NCI-H446 (cell line): ENCODE results near the gene RAPGEF5.

Experiments used
- DNase-seq, 2 experiments: peaks; one replicate each; lab custom pipeline; 2025; lab: John Stamatoyannopoulos, UW

Gene RAPGEF5

DNA sequence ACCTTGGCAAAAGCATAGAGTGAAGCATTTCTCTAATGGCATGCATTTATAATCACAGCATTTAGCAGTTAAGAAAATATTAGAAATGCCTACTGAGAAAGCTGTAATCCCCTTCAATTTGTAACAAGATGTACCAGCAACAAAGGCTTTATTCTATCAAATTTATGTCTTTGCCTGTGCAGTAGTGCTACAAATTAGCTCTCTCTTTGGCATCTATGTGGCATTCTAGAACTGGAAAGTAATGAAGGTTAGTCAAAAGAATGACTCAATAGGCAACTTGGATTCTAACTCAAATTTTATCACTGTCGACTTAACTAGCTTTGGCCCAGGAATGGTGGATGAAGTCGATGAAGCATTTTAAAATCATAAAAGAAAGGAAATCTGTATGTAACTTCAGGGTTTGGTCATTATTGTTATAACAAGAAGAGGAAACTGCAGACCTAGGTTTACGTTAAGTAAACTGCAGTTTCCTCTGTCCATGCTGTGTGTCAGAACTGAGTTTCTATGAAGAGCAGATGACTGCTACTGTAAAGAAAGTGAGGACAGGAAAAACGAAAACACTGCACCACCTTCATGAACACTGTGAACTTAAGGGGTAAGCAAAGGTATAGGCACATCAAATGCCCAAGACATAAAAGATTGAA, 140.0 kb downstream of the RAPGEF5 start:
- no peak for DNase-seq

DNA sequence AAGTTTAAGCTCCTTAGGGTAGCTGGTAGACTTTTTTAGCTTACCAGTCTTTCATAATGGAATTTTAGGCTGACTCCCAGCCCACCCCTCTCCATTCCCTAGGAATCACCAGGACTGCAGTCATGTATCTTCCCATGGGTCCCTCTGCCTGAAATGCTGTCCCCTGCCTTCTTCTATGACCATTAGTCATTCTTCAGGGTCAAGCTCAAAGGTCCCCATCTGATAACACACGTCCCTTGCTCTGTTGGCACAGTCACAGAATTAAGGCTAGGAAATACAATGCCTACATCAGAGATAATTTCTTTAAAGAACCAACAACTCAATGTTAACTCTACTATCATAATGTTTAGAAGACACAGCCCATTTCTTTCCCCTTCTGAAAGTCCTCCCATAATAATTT, 140.6 kb downstream of the RAPGEF5 start:
- DNase-seq, result no peak

DNA sequence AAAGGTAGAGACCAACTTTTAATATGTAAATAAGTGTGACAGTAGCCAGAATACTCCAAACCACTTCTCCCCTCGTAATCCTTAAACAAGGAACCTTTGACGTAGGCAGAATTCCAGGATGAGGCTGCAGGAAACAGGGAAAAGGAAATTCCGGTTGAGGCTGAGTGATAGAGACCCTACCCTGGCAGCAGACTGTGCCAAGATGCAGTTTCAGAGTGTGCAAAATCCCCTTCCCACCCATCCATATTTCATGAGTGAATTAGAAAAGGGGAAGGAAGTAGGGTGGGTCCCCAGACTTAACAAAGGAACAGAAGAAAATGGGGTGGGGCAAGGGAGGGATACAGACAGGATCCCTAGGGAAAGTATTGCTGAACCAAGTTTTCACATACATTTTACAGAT, 143.0 kb downstream of the RAPGEF5 start:
- no peak for DNase-seq

DNA sequence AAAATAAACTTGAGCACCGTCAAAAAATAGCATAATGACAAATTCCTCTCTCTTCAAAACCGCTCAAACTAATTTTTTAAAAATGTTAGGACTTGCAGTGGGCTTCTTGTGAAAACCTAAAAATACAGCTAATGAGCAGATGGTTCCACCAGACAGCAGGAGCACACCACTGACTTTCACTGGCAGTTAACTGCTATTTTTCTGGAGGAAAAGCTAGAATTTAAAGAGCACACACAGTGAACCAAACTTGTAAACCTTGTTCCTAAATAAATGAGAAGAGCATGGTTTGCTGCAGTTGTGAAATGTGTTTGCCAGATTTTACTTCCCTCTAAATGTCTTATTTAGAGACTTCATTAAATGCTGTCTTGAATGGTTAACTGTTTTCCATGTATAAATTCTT, 143.9 kb downstream of the RAPGEF5 start:
- DNase-seq, result no peak

DNA sequence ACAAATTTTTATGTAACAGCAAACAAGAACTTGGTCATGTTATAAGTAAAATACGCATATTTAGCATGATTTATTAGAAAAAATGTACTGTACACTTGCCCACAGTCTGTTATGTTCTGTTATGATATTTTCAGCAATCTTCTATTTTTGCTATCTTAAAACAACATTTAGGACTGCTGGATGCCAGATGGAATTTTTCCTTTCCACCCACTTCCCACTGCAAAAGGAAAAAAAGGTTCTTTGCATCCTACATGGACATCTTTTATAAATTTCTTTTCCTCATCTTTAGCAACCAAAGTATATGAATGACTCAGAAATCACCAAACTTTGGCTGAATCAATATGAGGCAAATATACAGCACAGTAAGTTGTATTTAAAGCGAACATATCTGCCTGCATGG, 146.0 kb downstream of the RAPGEF5 start:
- no peak for DNase-seq

DNA sequence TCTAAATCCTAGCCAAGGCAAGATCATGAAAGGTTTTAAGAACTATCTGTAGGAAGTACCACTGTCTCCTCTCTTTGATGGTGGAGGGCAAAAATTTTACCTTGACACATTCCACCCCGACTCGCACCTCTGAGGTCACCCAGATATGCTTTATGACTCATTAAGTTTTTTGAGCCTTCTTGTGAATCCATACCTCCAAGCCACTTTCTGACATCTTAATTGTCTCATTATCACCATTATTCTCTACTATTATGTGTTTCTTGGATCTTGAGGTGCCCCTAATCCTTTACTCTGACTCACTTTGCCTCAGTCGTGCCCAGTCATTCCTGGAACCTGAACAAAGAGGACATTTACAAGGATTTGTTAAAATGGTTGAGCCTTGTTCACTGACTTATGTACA, 146.6 kb downstream of the RAPGEF5 start:
- no peak for DNase-seq

DNA sequence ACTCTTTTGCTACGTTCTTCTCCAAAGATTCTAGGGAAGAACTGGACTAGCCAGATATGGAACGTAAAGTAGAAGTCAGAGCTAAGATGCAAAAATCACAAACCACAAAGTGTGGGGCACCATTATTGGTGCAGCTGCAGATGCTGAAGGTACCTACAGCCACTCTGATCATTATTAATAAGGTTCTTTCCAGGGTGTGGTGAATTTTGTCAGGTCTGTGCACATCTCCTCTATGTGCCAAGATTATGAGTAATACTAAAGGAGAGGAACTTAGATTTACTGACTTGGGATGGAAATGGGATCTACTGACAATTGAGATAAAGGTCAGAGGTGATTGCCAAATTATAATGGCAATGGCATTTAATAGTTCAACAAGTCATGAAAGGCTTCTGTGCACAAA, 148.2 kb downstream of the RAPGEF5 start:
- no peak for DNase-seq

DNA sequence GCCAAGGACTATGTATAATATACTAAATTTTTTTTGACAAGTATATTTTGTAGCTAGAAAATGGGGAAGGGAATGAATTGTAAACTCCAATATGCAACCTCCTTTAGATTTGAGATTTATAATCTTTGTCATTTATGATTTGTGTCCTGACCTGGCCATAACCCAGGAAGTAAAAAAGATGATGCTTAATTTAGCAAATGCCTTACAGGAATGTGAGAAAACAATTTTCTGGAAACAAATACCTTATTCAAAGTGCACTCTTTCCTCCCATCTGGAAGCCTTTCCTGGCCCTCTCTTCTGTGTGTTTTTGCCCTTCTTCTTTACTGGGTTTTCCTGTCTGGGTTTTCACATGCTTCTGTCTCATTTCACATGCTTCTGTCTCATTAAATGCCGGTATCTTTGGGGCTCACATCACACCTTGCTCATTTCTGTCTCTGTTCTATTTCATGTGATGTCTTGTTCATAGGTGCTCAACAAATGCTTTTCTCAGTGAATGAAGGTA, 149.2 kb downstream of the RAPGEF5 start:
- DNase-seq, result no peak

DNA sequence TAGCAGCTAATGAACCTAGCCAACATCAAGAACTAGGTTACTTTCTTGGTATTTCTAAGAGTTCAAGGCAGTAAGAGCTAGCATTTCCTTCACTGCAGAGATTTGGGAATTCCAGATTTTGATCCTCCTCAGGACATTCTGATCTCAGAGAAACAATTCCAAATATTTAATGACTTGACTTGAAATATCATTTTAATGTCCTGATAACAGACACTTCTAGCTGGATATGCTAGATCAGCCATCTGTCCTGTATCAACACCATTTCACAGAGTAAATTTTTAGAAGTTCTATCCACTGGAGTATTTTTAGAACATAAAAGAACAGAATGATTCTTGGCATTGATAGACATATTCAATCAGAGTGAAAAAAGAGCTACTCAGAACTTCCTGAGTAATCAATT, 151.3 kb downstream of the RAPGEF5 start:
- DNase-seq, result no peak

DNA sequence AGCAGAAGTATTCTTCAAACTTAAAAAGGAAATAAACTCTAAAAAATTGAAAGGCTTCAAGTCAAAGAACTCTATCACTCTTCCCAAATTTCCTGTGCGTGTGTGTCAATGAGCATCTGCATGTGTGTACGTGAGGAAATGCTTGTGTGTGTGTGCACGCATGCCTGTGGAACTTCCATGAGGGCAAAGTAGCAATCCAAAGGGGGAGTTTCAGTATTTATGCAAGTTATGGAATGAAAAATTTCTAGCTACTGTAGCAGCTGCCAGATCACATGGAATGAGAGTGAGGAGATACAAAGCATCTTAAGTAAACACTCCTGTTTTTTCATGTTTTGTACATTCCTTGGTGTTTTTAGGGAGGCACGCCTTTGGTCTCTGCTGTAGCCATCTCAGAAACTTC, 152.6 kb downstream of the RAPGEF5 start:
- no peak for DNase-seq

DNA sequence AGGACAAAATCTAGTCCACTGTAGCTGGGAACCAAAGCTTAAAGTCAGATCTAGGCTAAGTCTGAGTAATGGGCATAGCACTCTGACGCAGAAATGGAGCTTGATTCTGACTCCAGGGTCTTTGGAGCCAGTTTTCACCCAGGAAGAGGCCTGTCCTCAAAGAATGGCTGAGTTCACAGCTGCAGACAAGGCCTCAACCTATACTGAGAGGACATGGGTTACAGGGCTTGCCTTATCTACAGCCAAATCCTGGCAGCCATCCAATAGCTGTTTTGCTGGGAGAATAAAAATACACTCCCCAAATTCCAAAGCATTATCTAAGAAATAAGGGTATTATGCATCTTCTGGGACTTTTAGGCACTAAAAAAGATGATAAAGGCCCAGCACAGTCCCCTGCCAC, 154.8 kb downstream of the RAPGEF5 start:
- no peak for DNase-seq

DNA sequence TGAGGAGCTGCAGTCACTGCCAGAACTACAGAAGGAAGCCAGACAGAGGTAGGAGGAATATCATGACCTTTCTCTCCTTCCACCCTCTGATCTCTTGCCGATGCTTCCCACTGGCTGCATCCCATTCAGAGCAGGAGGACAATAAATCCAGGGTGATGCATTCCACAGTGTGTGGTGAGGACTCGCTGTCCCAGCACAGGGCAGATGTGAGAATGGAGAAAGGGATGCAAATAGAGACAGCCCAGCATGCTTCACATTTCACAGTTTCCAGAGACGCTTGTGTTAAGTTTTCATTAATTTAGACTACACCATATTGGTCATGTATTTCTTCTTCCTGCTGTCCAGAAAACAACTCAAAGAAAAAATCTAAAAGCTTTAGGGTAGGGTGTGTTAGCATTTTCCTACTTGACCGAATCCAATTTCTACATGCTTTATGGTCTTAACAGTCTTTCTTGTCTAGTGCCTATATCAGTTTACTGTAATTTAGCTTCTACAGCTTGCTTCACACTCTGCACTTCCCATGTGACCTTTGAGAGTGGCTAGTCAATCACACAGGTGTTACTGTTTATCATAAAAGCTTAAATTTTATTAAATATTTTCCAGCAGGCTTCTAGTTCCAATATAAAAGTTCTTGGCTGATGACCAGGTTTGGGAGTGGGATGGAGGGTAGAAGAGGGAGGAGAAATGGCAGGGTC, 155.6 kb downstream of the RAPGEF5 start:
- DNase-seq, result no peak

DNA sequence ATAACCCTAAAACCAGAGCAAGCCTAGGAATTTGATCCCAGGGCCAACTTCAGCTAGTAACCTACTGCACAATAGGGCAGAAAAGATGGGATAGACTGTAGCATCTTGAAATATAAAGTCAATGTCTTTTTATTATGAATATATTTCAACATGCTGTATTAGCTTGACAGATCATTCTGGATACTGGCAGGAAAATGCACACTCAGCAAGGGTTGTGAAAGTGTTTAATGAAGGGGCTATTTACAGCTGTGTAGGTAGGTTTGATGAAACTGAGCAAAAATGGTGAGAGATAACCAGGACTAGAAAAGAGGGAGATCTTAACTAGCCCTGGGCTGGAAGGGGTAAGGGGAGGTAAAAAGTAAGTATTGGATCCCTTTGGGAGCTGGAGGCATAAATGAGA, 156.2 kb downstream of the RAPGEF5 start:
- DNase-seq, result no peak

DNA sequence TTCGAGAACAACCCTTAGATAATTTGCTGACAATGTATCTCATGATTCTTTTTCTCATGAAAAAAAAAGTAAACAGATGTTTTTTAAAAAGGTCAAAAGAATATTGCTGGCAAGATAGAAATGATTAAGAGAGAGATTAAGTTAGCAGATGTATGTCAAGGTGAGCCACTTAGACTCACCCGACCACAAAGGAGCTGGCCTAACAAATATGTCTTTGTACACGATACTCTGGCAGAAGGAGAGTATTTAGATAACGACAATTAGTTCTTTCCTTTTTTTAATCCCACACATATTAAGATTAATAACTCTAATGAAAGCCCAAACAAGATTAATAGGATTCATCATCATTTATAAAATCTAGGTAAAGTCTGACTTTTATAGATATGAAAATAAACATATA, 156.7 kb downstream of the RAPGEF5 start:
- no peak for DNase-seq

DNA sequence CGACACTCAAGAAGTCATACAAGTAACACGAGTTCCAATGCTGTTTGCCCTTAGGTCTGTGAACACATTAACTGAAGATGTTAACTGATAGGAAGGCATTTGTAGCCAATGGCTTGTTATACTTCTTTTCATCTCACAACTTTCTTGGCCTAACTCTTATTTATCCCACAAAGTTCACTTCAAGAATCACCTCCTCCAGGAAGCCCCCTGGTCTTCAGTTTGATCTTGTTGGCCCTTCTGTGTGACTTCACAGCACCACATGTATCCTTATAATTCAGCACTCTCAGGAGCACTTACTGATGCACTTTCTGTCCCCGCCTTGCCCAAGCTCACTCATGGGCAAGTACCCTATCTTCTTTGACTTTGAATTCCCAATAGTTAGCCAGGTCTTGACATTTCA, 159.6 kb downstream of the RAPGEF5 start:
- no peak for DNase-seq

DNA sequence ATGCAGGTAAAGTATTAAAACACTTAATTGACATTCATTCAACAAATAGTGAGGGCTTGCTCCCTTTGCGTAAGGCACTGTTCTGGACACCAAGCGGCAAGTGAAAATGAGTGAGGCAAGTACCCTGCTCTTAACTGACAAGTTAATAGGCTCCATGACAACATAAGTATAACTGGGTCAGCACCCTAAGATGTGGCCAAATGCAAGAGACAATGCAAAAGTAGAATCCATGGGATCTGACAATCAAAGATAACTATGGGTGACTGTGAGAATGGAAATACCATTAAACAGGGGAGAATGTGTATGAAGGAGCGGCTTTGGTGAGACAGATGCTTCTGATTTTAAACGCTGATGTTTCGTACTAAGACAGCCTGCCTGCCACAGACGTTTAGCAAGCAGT, 160.5 kb downstream of the RAPGEF5 start:
- no peak for DNase-seq

DNA sequence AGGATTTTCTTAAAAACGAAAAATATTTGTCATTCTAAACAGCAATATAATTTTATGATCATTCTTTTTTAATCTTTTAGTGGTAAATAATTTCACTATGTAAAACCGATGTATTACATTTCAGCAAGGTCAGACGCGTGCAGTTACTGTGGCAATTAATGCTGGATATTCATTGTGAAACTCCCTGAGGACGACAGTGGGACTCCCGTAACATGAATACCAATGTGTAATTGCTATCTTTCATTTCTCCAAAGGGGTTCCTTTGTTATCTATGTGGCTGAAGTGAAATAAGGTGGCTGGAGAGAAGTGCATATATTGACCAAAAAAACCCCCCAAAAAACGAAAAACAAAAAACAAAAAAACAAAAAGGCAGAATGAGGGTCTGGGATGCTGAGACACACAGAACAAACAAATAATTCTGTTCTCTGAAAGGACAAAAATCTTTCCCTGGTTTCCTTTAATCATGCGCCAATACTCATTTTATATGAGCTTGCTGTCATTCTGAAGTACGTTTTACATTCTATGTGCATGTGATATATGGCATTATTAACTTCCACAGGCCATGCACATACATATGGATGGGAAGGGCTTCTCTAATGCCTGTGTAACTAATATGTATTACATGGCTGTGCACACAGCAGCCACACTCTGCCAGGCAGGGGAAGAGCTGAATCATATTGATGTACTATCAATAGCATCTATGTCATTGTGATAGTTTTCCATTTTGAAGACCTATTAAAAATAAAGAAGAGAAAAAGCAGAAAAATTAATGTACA, 161.4 kb downstream of the RAPGEF5 start:
- no peak for DNase-seq

DNA sequence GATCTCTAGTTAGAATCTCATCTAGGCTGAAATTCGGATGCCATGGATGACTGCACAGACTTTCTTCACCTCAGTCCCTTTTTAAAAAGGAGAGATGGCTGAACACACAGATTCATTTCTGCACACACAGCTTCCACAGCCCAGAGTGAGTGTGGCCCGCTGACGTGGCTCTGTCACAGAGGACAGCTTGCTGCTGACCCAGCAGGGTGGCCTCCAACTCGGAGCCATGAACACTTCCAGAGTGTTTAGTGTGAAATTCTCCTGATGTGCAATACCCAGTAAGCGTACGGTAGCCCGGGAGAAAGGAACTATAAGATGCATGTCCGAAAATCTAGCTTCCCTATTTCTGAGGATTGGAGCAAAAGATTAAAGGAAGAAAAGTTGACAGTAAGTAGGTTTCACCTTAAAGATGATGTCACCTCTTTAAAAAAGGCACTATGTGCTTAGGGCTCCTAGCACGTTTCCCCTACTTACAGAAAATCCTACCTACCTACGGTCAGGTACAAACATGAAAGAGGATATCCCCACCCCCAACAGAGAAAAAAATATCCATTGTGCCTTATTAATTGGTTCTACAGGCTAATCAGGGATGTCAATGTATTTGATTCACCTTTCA, 162.2 kb downstream of the RAPGEF5 start:
- no peak for DNase-seq

DNA sequence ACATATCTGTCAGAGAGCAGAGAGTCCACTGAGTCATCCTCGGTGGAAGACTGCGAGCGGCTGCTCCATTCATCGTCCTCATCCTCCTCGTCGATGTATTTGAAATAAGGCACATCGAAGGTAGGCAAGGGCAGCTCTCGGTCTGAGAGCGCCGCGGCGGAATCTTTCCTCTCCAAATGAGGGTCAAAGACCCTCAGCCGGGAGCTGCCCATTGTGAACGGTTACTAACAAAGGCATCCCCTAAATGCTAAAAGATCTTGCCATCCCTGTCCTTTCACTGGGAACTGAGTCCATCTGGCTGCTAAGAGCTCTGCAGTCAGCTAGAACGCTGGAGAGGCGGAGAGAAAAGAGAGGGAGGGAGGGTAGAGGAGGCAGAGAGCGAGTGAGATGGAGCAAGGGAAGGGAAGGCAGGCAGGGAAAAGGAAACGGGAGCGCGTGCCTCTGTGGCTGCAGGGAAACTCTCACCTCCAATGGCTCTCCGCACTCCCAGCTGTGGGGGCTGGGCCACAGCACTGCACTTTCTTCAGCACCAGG, 163.4 kb downstream of the RAPGEF5 start:
- no peak for DNase-seq

DNA sequence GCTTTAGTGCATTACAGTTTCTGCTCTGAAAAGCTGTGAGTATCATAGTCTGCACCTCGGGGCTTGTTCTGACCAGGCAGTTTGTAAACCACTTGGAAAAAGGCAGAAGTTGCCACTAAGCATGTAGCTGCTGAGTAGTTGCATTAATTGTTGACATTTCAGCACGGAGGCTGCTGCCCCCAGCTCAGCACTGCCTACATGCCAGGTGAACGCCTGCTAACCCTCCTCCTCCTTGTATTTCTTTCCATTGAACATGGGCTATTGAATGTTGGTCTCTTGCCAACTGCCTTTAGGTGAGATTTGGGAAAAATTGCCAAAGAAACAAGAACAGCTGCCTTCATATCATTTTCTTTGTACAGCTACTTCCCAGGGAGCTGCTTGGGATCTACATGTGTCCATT, 164.2 kb downstream of the RAPGEF5 start:
- no peak for DNase-seq

DNA sequence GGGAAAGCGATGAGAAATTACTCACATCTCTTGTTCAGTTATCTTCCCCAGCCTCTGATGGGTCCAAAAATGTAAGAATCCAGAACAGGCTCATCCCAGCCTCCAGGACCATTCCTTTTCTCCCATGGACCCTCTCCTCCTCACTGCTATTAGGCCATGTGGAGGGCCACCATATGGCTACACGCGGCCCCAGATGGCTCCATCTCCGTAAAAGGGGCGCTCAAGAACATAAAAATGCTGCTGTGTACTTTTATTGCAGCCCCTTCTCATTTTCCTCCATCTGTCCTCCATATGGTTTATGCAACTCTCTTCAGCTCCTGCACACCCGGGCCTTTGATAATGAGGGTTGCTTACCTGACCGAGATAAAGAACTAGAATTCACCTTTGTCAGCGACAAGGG, 166.2 kb downstream of the RAPGEF5 start:
- no peak for DNase-seq

DNA sequence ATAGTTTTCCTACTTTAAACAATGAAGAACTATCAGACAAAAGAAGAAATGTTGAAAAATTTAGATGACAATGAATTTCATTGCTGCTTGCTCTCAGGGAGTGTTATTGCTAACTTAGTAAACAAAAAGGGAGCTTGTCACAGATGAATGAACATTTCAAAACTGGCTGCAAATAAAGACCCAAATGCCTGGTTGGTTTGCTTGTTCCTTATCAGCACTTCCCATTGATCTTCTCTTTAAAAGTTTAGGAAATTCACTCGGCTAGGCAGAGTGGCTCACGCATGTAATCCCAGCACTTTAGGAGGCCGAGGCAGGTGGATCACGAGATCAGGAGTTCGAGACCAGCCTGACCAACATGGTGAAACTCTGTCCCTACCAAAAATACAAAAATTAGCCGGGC, 167.2 kb downstream of the RAPGEF5 start:
- DNase-seq, result no peak
